Fibroblast of gingiva (primary cell): ENCODE data around the gene PIEZO1.
"Not testable (repeated sequence)": the region's sequence is repeated elsewhere in the genome, so short reads cannot be mapped to it uniquely, and the experiment has no call there.

Experiments
- DNase-seq: peaks from one replicate; pipeline ENCODE4 v3.0.0-alpha.2; 2011; ENCODE audit warnings: low read depth

The PIEZO1 gene

DNA sequence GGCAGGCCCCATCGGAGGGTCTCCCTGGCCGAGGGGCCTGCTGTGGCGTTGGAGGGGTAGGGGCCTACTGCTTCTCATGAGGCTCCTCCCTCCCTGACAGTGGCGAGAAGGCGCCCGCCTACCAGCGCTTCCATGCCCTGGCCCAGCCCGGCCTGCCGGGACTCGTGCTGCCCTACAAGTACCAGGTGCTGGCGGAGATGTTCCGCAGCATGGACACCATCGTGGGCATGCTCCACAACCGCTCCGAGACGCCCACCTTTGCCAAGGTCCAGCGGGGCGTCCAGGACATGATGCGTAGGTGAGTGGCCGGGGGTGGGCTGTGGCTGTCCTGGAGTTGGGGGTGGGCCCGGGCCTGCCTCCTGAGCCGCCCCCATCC, 20.3 kb upstream of the PIEZO1 start:
- no peak for DNase-seq

DNA sequence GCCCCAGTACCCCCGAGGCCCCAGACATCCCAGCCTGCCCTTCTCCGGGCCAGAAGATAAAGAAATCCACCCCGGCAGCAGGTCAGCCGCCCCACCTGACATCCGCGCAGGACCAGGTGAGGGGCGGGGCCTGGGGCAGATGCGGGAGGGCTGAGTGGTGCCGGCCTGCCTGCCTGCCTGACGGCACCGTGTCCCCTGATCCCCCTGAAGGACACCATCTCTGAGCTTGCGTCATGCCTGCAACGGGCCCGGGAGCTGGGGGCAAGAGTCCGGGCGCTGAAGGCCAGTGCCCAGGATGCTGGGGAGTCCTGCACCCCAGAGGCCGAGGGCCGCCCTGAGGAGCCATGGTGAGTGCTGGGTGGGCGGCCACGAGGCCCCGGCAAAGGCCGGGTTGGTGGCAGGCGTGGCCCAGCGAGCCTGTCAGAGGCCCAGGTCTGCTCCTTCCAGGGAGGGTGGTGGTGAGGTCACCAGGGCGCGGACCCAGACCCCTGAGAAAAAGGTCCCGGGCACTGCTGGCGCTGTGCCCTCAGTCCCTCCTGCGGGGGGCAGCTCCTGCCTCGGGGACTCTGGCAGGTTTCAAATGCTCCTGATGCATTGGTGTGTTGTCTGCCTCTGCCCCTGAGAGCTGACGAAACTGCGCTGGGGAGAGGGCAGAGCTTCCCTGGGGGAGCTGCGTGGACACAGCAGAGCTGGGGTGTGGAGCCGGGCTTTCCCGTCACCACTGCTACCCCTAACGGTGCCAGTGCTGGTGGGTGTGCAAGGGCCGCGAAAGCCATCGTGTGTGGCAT, 19.7 kb upstream of the PIEZO1 start:
- no peak for DNase-seq

DNA sequence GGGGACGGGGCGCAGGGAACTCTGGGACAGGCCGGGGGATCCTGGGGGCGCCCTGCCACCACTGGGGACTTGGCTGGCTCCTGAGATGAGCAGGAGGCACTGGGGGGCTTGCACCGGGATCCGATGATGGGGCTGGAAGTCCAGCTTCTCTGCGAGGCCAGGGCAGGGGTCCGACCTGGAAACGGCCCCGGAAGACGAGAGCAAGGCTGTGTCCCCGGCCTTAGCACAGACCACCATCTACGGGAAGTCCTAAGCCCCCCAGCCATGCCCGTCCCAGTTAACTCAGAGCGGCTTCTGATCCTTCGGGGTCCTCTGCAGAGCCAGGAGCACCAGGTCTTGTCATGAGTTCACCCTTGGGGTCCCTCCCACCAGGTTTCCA, 19.1 kb upstream of the PIEZO1 start:
- no peak for DNase-seq

DNA sequence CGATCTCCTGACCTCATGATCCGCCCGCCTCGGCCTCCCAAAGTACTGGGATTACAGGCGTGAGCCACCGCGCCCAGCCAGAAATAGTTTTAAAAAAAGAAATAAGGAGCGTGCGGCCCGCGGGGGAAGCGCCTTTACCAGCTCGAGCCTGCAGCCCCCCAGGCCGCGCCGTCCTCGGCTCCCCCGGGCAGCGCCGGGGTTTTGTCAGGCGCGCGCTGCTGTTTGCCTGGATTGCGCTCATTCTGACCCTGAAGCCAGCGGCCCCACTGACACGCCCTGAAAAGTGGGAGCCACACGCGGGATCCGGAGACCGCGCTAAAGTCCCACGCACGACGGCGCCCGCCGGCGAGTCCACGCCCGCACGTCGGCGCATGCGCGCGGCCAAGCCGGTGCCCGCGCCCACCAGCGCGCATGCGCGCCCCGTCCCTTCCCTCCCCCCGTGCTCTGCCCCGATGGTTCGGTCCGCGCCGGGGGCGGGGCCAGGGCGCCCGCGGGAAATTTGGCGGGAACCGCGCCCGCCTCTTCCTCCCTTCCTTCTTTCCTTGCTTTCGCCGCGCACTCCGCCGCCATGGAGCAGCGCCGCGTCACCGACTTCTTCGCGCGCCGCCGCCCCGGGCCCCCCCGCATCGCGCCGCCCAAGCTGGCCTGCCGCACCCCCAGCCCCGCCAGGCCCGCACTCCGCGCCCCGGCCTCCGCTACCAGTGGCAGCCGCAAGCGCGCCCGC, 18.4 kb upstream of the PIEZO1 start, which contains the start of gene CDT1:
Gene CDT1 (plus strand): TSS at position 526 of the 724 bp plus-strand sequence. CDS start 43 bp downstream, at position 569.
- peak; percentile 71 for DNase-seq

DNA sequence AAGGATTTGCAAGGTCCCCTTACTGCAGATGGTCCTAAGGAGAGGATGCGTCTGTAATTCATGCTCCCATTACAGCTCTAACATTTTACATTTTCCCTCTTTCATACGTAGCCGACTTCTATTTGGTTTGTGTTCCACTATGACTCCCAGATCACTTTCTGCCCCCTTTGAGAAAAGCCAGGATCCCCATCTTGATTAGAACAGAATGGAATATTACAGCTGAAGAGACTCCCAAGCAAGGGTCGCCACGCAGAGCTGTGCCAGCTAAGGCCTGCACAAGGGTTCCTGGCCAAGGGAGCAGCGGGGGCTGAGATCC, 15.2 kb upstream of the PIEZO1 start:
- DNase-seq = no peak

DNA sequence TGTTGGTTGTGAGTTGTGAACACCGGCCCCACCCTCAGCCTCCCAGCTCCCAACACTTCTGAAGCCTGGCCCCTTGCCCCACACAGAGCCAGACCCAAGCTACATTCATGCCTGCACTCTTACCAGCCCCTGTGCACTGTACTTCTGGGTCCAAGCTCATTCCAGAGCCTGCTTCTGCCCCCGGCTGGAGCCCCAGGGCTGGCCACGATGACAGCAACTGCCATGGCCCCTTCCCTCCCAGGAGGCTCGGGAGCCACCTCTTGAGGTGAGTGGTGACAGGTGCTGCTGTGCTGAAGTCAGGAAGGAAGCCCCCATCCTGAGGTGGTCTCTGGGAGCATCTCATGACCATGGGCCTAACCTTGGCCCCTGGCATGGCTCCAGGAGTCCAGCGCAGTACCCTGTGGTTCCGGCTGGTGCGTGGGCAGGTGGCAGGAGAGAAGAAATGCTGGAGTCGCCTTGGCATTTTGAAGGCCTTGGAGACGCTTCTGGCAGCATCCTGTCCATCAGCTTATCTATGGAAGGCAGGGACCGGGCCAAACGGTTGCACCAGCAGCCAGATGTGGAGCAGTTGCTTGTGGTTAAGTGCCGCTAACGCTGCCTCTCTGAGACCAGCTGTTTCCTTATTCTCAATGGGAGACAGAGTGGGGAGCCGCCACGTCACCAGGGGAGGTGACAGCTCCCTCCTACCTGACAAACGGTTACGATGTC, 14.7 kb upstream of the PIEZO1 start:
- DNase-seq = no peak

DNA sequence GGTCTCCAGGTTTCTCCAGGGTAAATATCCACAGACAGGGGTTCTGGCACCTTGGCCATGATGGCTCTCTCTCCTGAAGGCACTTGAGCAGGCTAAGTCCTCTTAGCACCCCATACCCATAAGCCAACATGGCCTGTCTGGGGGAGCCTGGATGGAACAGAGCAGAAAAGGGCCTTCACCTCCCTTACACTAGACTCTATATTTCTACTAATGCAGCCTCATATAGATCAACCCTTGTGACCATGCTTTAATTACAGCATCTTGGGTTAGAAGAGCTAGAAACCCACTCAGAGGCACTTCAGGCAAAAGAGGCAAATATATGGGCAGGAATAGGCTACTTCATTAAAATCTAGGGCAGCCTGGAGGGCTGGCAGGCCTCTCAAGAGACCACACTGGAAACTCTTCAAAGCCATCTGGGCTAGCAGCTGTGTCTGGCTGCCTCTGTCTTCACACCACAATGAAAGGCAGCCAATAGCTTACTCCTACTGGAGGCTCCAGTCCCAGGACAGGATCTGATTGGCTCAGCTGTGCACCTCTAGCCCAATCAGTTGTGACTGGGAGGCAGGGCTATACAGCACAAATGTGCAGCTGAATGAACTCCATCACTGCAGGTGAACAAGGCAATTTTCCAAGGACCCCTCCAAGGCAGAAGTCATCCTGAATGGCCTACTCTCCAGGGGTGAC, 13.9 kb upstream of the PIEZO1 start:
- DNase-seq = no peak

DNA sequence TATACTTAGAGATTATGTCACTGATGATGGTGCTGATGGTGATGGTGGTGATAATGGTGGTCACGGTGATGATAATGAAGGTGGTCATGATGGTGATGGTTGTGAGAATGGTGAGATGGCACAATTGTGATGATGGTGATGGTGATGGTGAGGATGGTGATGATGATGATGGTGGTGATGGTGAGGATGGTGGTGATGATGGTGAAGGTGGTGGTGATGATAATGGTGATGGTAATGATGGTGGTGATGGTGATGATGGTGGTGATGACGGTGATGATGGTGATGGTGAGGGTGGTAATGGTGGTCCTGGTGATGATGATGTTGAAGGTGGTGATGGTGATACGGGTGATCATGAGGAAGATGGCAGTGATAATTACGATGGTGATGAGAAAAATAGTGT, 13.1 kb upstream of the PIEZO1 start:
- DNase-seq = no peak

DNA sequence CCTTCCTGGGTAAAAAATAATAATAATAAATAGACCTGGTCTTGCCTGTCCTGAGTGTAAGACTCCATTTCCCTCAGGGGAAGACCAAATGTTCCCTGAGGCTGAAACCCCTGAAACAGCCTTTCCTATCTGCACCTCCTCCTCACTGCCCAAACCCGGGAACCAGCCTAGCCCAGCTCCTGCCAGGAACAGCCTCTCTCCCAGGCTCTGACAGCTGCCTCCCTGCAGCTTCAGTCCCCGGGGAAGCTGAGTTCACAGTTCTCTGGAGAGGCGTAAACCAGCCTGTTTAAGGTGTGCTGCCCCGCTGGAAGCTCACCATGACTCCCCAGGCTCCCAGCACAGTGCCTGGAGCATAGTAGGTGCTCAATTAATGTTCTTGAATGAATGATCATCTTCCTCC, 11.3 kb upstream of the PIEZO1 start:
- no peak for DNase-seq

DNA sequence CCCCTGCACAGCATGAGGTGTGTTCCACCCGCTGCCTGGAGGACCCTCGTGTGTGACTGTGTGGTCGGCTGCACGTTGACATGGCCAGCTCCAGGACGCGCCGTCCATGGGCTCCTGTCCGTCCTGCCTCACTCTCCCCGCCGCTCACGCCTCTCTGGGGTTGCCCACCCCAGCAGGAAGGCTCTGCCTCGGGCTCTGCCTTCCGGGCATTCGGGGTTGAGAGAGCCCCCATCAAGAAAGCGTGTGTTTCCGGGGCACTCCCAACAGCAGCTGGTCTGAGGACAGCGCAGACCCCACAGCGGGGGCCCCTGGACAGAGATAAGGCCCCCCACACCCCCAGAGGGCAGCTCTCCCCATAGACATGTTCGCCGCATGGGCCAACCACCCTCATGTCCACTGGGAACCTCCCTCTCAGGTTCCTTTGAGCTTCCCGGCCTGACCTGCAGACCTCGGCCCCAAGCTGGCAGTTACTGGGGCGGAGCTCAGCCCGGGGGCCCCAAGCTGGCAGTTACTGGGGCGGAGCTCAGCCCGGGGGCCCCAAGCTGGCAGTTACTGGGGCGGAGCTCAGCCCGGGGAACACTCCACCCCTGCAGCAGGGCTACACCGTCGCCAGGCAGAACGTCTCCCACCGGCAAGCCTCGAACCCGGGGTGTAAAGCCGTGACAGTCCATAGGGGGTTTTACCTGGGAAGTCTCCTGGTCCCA, 8.4 kb upstream of the PIEZO1 start:
- DNase-seq = no peak

DNA sequence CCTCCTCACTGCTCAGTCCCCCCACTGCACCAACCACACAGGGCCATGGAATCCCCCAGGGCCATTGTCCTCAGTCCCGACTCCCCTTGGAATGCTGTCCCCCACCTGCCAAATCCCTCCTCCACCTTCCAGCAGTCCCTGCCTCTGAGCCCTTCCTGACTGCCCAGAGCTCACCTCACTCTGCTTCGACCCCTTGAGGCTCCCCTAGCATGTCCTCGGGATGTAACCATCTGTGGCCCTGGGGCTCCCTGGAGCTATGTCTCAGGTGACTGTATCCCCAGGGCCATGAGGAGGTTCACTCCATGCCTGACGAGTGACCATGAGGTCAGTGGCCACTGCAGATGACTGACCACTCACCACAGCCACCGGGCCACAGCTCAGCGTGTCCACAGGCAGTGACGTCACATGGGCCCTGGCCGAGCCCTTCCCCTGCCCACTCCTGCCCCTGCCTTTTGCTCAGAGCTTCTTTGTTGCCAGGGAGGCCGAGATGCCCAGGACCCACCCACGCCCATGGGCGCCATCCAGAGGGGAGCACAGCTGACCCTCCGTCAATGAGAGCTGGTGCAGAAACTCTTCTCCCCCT, 7.7 kb upstream of the PIEZO1 start:
- no peak for DNase-seq

DNA sequence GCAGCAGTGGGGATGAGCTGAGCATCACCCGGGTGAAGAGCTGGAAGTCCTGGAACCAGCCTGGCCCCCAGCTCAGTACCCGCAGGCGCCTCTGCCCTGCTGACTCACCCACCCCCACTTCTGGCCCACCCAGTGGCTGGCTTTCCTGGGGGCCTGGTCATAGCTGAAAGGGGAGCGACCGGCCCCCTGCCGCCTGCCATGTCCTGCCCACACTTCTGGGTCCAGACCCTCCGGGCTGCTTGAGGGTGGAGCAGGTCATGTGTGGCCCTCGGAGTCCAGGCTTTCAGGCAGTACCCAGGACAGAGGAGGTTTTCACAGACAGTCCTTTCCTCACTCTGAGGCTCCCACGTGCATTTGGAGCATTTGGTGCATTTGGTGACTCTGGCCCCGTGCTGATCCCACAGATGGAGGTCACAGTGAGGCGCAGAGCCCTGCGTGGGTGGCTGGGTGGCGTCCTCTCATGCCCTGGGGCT, 7.1 kb upstream of the PIEZO1 start:
- DNase-seq = no peak

DNA sequence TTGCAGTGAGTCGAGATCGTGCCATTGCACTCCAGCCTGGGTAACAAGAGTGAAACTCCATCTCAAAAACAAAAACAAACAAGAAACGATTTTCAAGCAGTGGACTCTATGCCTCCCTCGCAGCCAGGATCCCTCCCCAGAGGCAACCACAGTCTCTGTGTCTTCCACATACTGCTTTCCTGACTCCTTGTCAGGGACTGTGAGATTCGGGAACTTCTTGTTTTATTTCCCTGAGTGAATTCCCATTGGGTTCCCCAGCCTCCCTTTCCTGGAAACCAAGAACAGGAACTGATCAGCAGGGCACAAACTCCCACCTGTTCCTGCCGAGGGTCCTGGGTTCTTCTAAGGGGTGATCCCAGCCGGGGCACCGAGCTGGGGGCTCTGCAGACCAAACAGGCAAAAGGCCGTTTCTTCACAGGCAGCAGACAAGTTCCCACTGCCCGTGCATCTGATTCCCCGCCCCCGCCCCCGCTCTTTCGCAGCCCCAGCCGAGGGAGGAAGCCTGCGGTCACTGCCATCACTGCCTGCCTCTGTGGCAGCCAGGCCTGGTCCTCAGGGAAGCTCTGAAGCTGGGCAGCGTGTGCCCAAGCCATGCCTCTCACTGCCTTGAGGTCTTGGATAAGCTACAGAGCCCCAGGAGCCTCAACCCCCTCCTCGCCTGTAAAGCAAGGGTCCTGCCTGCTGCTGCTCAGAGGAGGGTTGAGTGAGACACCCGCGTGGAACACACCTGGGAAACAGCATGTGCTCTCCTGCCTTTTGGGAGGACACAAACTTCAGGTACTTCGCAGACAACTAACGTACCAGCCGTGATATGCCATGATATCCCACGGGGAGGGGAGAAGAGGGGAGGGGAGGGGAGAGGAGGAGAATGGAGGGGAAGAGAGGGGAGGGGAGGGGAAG, 5.5 kb upstream of the PIEZO1 start:
- DNase-seq = no peak

DNA sequence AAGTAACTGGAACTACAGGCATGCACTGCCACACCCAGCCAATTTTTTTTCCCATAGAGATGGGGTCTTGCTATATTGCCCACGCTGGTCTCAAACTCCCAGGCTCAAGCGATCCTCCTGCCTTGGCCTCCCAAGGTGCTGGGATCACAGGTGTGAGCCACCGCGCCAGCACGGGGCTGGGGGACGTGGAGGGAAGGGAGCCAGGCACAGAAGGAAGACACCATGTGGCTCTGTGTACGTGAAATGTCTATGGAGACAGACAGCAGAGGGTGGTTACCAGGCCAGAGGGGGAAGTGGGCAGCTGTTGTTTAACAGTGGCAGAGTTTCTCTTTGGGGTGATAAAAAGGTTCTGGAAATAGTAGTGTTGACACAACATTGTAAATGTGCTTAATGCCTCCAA, 4.6 kb upstream of the PIEZO1 start:
- no peak for DNase-seq

DNA sequence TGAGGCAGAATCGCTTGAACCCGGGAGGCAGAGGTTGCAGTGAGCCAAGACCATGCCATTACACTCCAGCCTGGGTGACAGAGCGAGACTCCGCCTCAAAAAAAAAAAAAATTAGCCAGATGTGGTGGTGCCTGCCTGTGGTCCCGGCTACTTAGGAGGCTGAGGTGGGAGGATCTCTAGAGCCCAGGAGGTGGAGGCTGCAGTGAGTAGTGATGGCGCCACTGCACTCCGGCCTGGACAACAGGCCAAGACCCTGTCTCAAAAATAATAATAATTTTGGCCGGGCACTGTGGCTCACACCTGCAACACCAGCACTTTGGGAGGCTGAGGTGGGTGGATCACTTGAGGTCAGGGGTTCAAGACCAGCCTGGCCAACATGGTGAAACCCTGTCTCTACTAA, 3.7 kb upstream of the PIEZO1 start:
- DNase-seq = not testable (repeated sequence)

DNA sequence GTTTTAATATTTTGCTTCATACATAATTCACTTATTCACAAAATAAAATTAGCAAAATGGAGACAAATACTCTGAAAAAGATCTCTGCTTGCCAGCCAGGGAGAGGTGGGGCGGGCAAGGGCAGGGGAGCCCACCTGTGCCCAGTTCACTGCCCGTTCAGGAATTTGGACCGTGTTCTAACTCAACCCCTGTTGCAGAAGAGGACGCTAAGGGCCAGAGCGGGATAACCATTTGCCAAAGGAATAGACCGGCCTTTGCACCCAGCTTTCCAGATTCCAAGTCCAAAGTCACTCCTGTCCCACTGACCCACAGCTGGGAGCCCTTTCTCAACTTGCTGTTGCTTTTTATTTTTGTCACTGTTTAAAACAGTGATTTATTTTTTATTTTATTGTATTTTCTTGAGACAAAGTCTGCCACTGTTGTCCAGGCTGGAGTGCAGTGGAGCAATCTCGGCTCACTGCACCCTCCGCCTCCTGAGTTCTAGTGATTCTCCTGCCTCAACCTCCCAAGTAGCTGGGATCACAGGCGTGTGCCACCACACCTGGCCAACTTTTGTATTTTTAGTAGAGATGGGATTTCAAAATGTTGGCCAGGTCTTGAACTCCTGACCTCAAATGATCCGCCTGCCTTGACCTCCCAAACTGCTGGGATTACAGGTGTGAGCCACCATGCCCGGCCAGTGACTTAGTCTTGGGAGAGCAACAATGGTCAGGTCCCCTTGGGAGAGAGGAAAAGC, 2.7 kb upstream of the PIEZO1 start:
- no peak for DNase-seq

DNA sequence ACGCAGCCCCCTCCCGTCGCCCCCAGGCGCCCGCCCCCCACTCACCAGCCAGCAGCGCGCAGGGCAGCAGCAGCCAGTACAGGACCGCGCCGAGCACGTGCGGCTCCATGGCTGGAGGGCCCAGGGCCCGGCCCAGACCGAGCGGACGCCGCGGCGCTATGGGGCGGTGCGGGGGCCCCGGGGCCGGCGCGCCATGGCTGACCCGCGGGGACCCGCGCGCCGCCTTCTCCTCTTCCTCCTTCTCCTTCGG, 239 bp downstream of the PIEZO1 start:
- no peak for DNase-seq

DNA sequence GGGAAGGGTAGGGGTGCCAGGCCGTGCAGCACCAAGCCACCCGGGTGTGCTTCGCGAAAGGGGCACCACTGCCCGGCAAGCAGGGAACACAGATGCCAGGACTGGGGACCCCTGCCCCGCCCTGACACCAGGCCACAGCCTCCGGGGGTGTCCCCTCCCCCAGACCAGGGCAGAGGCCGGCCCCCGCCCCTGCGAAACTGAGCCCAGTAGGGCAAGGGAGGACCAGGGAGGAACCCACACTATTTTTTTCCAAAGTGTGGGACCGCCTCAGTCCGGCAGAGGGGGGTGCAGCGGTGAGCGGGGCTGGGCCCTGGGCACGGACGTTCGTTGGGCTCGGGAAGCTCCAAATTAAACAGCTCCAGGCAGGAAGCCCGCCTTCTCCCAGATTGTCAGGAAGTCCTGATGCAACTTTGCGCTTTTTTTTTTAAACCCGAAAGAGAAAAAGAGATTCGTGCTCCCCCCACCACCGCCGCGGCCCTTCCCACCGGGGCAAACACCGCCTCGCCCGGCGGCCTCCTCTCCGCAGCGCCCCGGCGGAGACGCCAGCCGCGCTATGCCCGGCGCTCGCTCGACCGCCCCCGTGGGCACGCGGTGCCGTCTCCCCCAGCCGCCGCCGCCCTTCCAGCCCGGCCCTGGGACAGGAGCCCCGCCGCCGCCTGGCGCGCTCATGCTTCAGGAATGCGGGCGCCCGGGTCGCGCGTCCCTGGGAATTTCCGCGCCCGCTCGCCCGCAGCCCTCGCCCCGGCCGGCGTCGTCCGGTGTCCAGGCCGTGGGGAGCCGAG, 755 bp downstream of the PIEZO1 start:
- DNase-seq = peak; percentile 86

DNA sequence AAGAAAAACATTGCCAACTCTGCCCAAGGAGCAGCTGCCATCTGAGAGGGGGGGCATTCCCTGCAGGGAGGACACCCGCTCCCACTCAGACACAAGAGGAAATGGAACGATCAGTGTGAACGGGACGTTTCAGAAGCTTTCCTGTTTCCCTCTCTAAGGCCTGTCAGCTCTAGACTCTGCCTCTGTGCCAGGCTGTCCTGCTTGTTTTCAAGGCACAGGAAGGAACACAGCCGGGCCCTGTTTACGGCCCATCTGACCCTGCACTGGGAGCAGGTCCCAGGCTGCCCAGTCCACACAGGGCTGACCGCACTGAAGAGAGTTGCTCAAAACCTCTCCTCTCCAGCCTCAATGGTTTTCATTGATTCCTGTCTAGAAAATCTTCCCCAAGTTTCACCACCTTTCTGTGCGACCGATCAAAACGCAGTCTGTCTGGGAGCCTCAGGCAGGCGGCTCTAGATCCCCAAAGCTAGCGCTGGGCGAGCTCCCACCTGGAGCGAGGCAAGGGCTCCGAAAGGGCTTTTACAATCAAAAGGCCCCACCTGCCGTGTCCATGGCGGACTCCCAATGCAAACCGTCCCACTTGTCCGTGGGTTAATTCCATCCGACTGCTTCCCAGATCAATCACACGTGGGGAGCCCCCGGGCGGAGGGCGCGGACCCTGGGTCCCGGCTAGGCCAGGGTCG, 1.5 kb downstream of the PIEZO1 start:
- peak; percentile 53 for DNase-seq
